Body of pancreas (tissue), 4 donors: ENCODE results near the gene EXOC3.

Experiments used
- CTCF ChIP-seq, 7 experiments: fragments of 450-650 bp in 4 of 7; fragments of 200-600 bp in 3 of 7; sonication (generic) in 3 of 7; IDR thresholded peaks; one replicate each; pipeline ENCODE4 v1.5.1; 2016 to 2019; ENCODE audit warnings: antibody characterized with exemption in 7 of 7
- POLR2A ChIP-seq, 3 donors: fragments of 450-650 bp; IDR thresholded peaks; one replicate each; pipeline ENCODE4 v1.6.1; 2016; ENCODE audit warnings: antibody characterized with exemption in 3 of 3, mild to moderate bottlenecking in 2 of 3

- TF ChIP-seq CTCF (IDR thresholded peaks at IDR 0.05): no peak
- TF ChIP-seq POLR2A (IDR thresholded peaks at IDR 0.05): no peak
These were observed 48.3 kb upstream of the EXOC3 start for GRCh38 chr5:394671-395155.
